HG03521 (cell line): ENCODE results near the gene NARS2.
"Not testable (repeated sequence)": the region's sequence is repeated elsewhere in the genome, so short reads cannot be mapped to it uniquely, and the experiment has no call there.

Experiments used
- ATAC-seq: cut with Tn5 transposase; IDR thresholded peaks from one replicate; pipeline ENCODE4 v1.9.1; 2021; ENCODE audit warnings: mild to moderate bottlenecking, moderate library complexity; ENCODE audit not compliant: unreplicated experiment

Gene NARS2

GRCh38 chr11:78574386-78575381, at the start of gene NARS2:
NARS2 (minus strand) TSS chr11:78574864; CDS start chr11:78574488, 376 bp downstream.
- peak; percentile 97 for ATAC-seq

GRCh38 chr11:78622666-78623065, 48.0 kb upstream of the NARS2 start:
- no peak for ATAC-seq

GRCh38 chr11:78620159-78620558, 45.5 kb upstream of the NARS2 start:
- no peak for ATAC-seq

- ATAC-seq, result no peak
These were observed 41.1 kb upstream of the NARS2 start for GRCh38 chr11:78615724-78616123.

GRCh38 chr11:78613378-78613813, 38.7 kb upstream of the NARS2 start:
- no peak for ATAC-seq

- no peak for ATAC-seq
These were observed 38.2 kb upstream of the NARS2 start for GRCh38 chr11:78612721-78613377.

GRCh38 chr11:78609321-78609720, 34.7 kb upstream of the NARS2 start:
- not testable (repeated sequence) for ATAC-seq

- no peak for ATAC-seq
These were observed 33.0 kb upstream of the NARS2 start for GRCh38 chr11:78607696-78608095.

GRCh38 chr11:78606667-78607066, 32.0 kb upstream of the NARS2 start:
- no peak for ATAC-seq

GRCh38 chr11:78605296-78605695, 30.6 kb upstream of the NARS2 start:
- no peak for ATAC-seq

- ATAC-seq, result no peak
These were observed 29.1 kb upstream of the NARS2 start for GRCh38 chr11:78603792-78604191.

GRCh38 chr11:78602771-78603170, 28.1 kb upstream of the NARS2 start:
- not testable (repeated sequence) for ATAC-seq

GRCh38 chr11:78601066-78601465, 26.4 kb upstream of the NARS2 start:
- ATAC-seq, result not testable (repeated sequence)

- ATAC-seq, result not testable (repeated sequence)
These were observed 22.9 kb upstream of the NARS2 start for GRCh38 chr11:78597579-78597978.

GRCh38 chr11:78595436-78596130, 20.9 kb upstream of the NARS2 start:
- ATAC-seq, result no peak

GRCh38 chr11:78594814-78595213, 20.1 kb upstream of the NARS2 start:
- ATAC-seq, result no peak

- ATAC-seq, result no peak
These were observed 13.9 kb upstream of the NARS2 start for GRCh38 chr11:78588517-78588916.

- no peak for ATAC-seq
These were observed 12.8 kb upstream of the NARS2 start for GRCh38 chr11:78587446-78587845.

GRCh38 chr11:78586452-78587046, 11.9 kb upstream of the NARS2 start:
- no peak for ATAC-seq

GRCh38 chr11:78583889-78584288, 9.2 kb upstream of the NARS2 start:
- ATAC-seq, result no peak

- ATAC-seq, result no peak
These were observed 2.8 kb upstream of the NARS2 start for GRCh38 chr11:78577495-78577894.
